ENCODE data around the gene RPS16.

Gene RPS16

GRCh38 chr19:39433480-39434079, 2.2 kb downstream of the RPS16 start:
- TF ChIP-seq GATA3 (IDR thresholded peaks at IDR 0.05; ENCODE audit: low read depth, low read length) (no peak), GATA2 (IDR thresholded peaks at IDR 0.05; ENCODE audit: low read depth, low read length) (no peak)

GRCh38 chr19:39432677-39433025, 3.1 kb downstream of the RPS16 start:
- no peak for TF ChIP-seq GATA3 (IDR thresholded peaks at IDR 0.05; ENCODE audit: low read depth, low read length)
- no peak for TF ChIP-seq GATA2 (IDR thresholded peaks at IDR 0.05; ENCODE audit: low read depth, low read length)

- TF ChIP-seq GATA2 (IDR thresholded peaks at IDR 0.05; ENCODE audit: low read depth, low read length) = no peak
- no peak for TF ChIP-seq GATA3 (IDR thresholded peaks at IDR 0.05; ENCODE audit: low read depth, low read length)
Measured at GRCh38 chr19:39430675-39431593, 4.8 kb downstream of the RPS16 start.

- no peak for TF ChIP-seq GATA2 (IDR thresholded peaks at IDR 0.05; ENCODE audit: low read depth, low read length)
- TF ChIP-seq GATA3 (IDR thresholded peaks at IDR 0.05; ENCODE audit: low read depth, low read length) = no peak
Measured at GRCh38 chr19:39428283-39429112, 7.3 kb downstream of the RPS16 start.

GRCh38 chr19:39427707-39428106, 8.0 kb downstream of the RPS16 start:
- TF ChIP-seq GATA3 (IDR thresholded peaks at IDR 0.05; ENCODE audit: low read depth, low read length) (no peak), GATA2 (IDR thresholded peaks at IDR 0.05; ENCODE audit: low read depth, low read length) (no peak)

- TF ChIP-seq GATA2 (IDR thresholded peaks at IDR 0.05; ENCODE audit: low read depth, low read length) = no peak
- TF ChIP-seq GATA3 (IDR thresholded peaks at IDR 0.05; ENCODE audit: low read depth, low read length) = no peak
Measured at GRCh38 chr19:39426170-39426569, 9.6 kb downstream of the RPS16 start.

GRCh38 chr19:39425744-39426143, 10.0 kb downstream of the RPS16 start:
- TF ChIP-seq GATA2 (IDR thresholded peaks at IDR 0.05; ENCODE audit: low read depth, low read length) = no peak
- TF ChIP-seq GATA3 (IDR thresholded peaks at IDR 0.05; ENCODE audit: low read depth, low read length) = no peak

GRCh38 chr19:39424934-39425333, 10.8 kb downstream of the RPS16 start:
- TF ChIP-seq GATA2 (IDR thresholded peaks at IDR 0.05; ENCODE audit: low read depth, low read length) (no peak), GATA3 (IDR thresholded peaks at IDR 0.05; ENCODE audit: low read depth, low read length) (no peak)

GRCh38 chr19:39423258-39424086, 12.3 kb downstream of the RPS16 start:
- TF ChIP-seq GATA3 (IDR thresholded peaks at IDR 0.05; ENCODE audit: low read depth, low read length) (no peak), GATA2 (IDR thresholded peaks at IDR 0.05; ENCODE audit: low read depth, low read length) (no peak)

GRCh38 chr19:39422020-39422419, 13.7 kb downstream of the RPS16 start:
- no peak for TF ChIP-seq GATA2 (IDR thresholded peaks at IDR 0.05; ENCODE audit: low read depth, low read length)

GRCh38 chr19:39420769-39421168, 15.0 kb downstream of the RPS16 start:
- TF ChIP-seq GATA3 (IDR thresholded peaks at IDR 0.05; ENCODE audit: low read depth, low read length) (no peak), GATA2 (IDR thresholded peaks at IDR 0.05; ENCODE audit: low read depth, low read length) (no peak)

- TF ChIP-seq GATA3 (IDR thresholded peaks at IDR 0.05; ENCODE audit: low read depth, low read length) = no peak
- TF ChIP-seq GATA2 (IDR thresholded peaks at IDR 0.05; ENCODE audit: low read depth, low read length) = no peak
Measured at GRCh38 chr19:39419003-39419402, 16.7 kb downstream of the RPS16 start.

GRCh38 chr19:39417463-39418181, 18.1 kb downstream of the RPS16 start:
- TF ChIP-seq GATA2 (IDR thresholded peaks at IDR 0.05; ENCODE audit: low read depth, low read length) (no peak), GATA3 (IDR thresholded peaks at IDR 0.05; ENCODE audit: low read depth, low read length) (no peak)

All from SH-SY5Y (cell line).